Activated gamma-delta T cell treated with Interleukin-2 at 50 U/mL for 16 hours (primary cell): ENCODE results near the gene SNX17.

ENCODE experiments used
- DNase-seq: peaks from one replicate; pipeline ENCODE4 v3.0.0-alpha.2; 2020

The SNX17 gene

DNA sequence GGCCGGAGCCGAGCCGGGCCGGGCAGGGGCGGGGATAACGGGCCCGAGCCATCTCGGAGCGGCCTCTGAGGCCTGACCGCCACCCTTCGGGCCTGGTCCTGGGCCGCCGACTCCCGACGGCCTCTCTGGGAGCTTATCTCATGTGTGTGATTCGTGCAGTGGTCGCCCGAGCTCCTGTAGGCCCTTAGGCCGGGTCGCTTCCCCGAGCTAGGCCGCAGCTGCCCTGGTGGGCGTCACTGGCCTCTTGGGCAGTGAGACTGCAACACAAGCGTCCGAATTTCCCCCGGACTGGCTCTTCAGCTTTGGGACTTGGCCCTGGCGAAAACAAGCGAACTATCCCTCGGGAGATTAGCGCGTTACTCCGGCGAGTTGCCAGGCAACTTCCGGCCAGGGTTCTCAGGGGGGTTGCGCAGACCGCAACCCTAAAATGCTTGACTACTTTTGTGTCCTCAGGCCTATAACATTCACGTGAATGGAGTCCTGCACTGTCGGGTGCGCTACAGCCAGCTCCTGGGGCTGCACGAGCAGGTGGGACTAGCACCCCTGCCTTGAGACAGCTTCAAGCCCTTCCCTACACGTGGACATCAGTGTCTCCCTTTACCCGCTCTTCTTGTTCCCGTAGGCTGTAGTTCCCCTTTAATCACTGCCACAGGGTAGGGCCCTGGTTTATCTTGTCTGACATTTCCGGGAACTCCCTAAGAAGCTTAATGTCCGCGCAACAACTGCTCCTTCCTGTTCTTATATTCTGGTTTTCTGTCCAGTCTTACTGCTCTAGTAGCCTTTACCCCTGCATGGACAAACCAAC is 602 bp downstream of the SNX17 start:
- DNase-seq: no peak

DNA sequence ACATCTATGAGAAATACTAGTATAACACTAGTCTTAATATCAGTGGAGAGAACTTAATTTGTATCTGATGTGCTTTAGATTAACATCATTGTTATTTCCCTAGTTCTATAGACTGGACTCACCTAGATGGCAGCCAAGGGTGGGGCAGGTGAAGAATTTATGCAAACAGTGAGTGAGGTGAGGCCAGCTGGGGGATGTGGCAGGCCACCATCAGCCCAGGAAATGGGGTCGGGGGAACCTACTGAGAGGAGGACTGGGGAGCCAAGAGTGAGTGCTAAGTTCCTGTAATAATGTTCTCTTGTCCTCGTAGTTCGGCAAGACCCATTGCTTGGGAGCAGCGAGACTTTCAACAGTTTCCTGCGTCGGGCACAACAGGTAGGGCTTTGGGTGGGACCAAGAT is 2.5 kb downstream of the SNX17 start:
- DNase-seq: no peak

DNA sequence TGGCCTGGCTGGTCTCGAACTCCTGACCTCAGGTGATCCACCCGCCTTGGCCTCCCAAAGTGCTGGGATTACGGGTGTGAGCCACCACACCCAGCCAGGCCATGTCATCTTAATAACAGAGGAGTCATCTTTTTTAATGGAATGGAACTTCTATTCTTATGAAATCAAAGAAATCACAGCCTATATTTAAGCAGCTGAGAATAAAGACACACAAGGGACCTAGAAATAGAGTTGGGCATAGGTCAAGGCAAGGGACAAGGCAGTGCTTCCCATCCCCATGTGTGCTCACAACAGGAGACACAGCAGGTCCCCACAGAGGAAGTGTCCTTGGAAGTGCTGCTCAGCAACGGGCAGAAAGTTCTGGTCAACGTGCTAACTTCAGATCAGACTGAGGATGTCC is 3.2 kb downstream of the SNX17 start:
- no peak for DNase-seq

DNA sequence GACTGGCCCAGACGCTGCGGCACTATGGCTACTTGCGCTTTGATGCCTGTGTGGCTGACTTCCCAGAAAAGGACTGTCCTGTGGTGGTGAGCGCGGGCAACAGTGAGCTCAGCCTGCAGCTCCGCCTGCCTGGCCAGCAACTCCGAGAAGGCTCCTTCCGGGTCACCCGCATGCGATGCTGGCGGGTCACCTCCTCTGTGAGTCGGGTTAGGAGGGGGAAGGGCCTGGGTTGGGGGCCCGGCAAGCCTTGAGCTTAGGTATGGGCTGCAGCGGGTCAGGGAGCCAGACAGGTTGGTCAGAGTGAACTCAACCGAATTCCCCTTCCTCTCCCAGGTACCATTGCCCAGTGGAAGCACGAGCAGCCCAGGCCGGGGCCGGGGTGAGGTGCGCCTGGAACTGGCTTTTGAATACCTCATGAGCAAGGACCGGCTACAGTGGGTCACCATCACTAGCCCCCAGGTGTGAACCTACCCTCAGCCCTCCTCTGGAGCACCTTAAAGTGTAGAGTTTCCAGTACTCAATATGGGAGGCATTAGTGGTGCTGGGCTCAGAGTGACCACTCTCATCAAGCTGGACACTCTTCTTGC is 5.2 kb downstream of the SNX17 start:
- DNase-seq: no peak

DNA sequence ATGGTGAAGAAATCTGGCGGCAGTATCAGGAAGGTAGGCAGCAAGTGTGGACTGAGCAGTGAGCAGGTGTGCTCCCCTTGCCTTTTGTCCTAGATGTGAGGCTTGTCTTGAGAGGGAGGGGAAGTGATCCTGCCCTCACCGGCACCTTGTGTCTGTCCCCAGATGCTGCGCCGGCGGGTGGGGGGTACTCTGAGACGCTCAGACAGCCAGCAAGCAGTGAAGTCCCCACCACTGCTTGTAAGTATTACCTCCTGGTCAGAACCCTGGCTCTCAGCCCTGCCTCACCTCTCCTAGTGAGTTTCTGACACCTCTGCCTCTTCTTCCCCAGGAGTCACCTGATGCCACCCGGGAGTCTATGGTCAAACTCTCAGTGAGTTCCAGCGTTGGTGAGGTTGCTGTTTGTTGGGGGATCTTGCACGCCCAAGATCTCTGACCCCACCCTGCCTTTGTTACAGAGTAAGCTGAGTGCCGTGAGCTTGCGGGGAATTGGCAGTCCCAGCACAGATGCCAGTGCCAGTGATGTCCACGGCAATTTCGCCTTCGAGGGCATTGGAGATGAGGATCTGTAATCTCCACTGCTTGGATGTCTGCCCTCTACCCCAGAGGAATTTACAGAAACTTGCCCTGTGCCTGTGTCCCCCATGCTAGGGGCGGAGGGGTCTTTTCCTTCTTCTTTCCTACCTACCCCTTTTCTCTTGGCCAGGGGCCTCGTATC is 5.9 kb downstream of the SNX17 start:
- DNase-seq: no peak

DNA sequence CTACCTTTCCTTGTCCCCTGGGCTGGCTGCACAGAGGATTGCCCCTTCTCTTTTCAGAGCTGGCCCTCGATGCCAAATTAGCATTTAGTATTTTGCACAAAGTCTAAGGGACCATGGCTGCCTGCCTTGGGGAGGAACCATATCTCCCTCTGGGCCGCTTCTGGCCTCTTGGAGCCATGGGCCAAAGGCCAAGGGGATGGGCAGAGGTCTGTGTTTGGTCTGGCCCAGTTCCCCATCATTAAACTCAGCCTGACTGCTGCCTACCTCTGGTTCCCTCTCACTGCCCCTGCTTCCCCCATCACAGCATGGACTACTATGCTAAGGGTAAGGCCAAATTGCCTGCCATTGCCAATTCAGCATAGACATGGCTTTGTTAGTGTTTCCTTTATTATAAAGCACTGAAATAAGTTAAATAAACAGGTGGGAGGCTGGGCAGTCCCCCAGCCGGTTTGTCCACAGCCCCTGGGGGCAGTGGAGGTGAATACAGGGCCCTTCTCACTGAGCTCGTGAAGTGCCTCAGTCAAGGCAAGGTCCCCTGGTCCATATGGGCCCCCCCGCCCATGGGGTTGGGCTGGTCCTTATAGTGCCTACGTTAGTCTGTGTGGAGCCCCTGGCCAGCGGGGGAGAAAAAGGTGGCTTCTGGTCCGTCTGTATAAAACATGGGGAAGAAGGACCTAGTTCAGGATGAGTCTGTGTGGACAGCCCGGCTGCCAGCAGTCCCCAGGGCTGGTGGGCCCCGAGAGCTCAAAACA is 6.6 kb downstream of the SNX17 start:
- no peak for DNase-seq

DNA sequence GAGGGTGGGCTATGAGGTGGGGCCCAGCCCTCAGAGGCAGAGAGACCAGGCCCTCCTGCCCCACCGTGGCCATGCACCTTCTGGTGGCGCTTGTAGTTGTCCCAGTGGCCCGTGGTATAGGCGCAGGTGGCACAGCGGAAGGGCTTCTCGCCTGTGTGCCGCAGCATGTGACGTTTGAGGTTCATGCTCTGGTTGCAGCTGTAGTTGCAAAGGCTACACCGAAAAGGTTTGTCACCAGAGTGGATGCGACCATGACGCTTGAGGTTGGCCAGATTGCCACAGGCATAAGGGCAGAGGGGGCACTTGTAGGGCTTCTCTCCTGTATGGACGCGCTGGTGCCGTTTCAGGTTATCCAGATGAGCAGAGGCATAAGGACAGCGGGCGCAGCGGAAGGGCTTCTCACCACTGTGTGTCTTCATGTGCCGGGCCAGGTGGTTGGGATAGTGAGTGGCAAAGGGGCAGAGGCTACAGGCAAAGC is 7.2 kb downstream of the SNX17 start:
- no peak for DNase-seq

DNA sequence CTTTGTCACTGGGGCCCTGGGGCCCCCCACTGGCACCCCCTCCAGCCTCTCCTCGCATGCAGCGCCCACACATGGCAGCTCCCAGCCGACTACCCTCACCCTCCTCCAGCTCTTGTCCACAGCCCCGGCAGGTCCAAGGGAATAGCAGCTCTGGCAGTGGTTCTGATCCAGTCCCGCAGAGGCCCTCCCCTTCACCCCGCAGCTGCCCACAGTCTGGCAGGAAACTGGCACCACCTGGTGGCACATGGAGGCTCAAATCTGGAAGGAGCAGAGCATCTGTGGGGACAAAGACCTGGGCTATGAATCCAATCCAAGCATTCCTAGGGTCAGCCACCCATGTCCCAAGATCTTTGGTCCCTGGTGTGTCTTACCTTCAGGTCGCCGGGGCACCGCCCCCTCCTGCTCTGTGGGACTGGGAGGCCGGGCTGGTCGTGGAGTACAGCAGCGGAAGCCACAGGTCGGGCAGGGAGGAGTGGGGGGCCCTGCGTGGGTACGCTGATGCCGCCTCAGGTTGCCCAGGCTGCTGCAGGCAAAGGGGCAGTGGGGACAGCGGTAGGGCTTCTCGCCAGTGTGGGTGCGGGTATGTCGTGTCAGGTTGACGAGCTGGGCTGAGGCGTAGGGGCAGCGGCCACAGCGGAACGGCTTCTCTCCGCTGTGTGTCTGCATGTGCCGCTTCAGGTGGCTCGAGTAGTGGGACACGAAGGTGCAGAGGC is 7.8 kb downstream of the SNX17 start:
- DNase-seq: no peak

DNA sequence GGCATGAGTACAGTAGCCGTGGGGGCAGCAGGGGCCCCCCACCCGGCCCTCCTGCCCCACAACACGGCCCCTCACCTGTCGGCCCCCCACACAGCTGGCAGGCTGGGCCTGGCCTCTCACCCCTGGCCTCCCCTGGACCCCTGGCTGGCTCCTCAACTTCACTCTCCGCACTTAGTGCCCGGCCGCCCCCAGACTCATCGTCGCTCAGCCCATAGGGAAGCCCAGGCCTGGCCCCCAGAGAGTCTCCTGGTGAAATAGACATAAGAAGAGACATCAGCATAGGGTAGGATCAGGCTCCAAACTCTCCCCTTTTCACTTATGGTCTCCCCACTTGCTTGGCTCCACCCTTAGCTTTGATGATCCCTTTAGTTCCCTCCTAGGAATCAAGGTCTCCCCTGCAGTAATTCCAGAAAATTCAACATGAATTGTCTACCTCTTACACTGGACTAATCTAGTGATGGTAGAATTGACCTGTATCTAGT is 8.4 kb downstream of the SNX17 start:
- DNase-seq: no peak

DNA sequence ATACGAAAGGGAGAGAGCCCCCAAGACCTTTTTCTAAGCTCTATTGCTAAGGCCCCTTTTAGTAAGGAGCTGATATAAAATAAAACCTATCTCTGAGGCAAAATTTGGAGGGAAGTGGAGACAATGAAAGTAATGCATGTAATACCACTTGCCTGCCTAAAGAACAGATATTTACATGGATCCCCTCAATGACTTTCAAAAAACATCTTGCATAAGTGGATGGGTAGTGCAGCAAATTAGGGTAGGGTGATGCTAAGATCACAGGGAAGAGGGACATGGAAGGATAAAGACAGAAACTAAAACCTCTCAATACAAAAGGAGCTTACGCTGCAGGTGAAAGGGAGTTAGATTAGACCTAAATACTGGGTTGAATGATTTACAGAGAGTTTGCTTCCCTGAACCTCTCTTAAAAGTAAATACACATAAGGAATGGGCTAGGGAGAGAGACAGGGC is 9.0 kb downstream of the SNX17 start:
- DNase-seq: no peak

DNA sequence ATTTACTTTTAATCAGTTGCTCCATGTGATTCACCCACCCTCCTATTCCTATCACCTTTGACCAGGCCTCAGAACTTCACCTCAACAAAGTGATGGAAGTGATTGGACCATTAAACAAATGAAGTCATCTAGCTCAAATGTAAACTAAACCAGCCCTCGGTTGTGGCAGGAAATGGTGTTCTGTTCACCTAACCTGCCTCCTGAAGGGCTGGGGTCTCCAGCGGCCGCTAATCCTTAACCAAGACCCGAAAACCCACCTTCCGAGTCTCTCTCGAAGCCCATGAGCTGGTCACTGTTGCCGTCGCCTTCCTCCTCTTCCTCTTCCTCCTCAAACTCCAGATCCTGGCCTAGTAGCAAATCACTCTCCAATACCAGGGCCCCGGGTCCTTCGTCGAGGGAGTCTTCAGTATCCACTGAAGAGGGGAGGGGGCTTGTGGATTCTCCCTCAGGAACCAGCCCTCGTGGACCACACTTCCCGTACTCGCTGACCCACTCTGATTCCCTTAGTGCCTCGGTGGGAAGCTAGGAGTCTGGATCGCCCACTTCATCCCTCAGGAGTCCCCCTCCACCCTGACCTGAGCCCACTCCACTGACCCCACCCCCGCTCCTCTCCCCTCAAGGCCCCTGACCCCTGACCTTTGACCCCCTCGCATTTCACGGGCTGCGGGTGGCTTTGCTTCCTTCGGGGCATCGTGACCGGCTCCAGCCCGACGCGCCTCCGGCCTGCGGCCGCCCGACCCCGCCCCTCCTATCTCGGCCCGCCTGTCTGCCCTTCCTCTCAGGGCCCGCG is 9.6 kb downstream of the SNX17 start:
- peak; percentile 43 for DNase-seq

DNA sequence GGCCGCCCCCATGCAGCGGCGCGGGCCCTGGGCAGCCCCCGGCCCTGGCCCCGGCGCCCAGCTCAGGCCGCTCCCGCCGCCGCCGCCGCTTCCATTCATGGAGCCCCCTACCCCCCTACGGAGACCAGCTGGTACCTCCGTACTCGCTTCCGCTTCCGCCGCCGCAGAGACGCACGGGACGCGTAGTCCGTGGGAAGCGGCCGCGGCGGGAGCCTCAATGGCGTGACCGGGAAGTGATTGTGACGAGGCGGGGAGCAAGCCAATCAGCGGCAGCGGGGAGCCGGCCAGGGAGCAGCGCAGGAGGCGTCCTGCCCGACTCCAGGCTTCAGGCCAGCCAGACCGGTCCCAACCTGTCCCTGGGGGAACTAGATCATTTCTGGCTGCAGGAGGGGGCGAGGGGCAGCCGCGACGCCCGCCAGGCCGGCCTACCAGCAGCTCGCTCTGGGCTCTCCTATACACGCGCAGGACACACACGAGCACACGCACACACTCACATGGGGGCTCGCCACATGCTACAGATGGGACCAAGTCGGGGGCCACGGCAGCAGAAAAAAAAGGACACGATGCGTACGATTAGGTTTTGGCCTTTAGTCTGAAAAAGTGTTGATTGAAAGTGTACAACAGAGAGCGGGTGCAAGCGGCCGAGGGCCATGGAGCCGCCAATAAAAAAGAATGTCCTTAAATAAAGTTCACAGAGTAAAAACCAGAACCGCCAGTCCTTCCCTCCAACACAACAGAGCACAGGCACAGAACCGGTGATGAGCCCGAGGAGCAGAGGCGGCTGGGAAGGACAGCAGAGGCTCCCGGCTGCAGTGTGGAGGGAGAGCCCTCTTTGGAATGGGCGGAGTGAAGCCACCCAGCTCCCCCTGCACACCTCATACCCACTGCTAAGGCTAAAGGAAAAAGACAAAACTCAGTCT is 10.5 kb downstream of the SNX17 start, which contains the start of gene ZNF513:
Gene ZNF513 (minus strand): TSS at position 109 of the 920 bp plus-strand sequence. CDS start 208 bp downstream, outside the sequence.
- peak; percentile 87 for DNase-seq

DNA sequence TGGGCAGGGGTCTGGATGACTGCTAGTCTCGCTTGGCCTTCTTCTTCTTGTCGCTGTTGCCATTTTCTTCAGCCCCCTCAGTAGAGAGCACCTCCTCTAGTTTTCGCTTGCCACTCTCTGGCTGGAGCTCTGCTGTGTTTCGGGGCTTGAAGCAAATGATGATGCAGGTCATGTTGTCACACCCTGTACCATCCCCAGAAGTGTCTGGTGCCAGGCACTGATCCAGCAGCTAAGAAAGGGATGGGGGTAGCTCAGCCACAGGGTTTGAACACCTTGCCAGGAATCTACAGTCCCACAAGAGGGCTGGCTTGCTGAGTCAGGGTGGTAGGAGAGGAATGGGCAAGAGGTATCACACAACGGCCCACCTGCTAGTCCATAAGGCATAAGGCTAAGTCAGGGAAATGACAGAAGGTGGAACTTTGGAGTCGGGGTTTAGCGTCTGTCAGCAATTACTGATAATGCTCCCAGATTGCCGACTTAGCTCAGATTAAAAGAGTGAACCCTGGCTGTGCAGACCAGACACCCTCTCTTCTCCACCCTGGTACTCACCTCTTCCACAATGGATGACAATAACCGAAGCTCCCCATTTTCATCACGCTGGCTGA is 11.3 kb downstream of the SNX17 start:
- no peak for DNase-seq

DNA sequence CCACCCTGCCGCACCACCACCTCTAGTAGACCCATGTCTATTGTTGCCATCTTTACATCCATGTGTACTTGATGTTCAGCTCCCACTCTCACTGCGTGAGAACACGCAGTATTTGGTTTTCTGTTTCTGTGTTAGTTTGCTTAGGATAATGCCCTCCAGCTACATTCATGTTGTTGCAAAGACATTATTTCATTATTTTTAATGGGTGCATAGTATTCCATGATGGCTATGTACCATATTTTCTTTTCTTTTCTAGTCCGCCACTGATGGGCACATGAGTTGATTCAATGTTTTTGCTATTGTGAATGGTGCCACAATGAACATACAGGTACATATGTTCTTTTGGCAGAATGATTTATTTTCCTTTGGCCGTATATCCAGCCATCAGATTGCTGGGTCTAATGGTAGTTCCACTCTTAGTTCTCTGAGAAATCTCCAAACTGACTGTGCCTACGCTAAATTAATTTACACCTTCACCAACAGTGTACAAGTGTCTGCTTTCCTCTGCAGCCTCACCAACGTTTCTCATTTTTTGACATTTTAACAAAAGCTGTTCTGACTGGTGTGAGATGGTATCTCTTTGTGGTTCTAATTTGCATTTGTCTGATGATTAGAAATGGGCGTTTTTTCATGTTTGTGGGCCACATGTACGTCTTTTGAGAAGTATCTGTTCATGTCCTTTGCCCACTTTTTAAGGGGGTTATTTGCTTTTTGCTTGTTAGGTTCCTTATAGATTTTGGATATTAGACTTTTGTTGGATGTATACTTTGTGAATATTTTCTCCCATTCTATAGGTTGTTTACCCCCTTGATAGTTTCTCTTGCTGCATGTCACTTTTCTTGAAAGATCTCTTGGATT is 20.6 kb downstream of the SNX17 start:
- no peak for DNase-seq

DNA sequence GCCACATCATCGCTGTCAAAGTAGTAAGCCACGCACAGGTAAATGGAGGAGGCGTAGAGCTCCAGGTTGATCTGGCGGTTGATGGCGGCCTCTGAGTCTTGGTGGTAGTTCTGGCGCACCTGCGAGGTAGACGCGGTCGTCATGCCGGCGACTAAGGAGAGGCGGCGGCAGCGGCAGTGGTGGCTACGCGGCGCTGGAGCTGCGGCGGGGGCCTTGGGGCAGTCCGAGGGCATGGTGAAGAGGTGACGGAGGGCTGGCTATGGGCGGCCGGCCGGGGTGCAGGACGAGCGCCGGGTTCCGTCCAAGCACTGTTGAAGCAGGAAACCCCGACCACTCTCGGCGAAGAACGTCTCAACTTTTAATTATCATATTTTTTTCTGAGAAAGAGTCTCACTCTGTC is 22.8 kb downstream of the SNX17 start:
- DNase-seq: no peak

DNA sequence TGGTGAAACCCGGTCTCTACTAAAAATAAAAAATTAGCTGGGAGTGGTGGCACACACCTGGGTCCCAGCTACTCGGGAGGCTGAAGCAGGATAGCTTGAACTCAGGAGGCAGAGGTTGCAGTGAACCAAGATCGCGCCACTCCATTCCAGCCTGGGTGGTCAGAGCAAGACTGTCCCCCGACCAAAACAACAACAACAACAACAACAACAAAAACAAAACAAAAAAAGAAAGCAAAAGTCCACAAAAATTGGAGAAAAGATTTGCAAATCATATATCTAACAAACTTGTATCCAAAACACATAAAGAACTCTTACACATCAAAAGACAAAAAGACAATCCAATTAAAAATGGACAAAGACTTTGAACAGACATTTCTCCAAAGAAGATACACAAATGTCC is 28.5 kb downstream of the SNX17 start:
- DNase-seq: no peak

DNA sequence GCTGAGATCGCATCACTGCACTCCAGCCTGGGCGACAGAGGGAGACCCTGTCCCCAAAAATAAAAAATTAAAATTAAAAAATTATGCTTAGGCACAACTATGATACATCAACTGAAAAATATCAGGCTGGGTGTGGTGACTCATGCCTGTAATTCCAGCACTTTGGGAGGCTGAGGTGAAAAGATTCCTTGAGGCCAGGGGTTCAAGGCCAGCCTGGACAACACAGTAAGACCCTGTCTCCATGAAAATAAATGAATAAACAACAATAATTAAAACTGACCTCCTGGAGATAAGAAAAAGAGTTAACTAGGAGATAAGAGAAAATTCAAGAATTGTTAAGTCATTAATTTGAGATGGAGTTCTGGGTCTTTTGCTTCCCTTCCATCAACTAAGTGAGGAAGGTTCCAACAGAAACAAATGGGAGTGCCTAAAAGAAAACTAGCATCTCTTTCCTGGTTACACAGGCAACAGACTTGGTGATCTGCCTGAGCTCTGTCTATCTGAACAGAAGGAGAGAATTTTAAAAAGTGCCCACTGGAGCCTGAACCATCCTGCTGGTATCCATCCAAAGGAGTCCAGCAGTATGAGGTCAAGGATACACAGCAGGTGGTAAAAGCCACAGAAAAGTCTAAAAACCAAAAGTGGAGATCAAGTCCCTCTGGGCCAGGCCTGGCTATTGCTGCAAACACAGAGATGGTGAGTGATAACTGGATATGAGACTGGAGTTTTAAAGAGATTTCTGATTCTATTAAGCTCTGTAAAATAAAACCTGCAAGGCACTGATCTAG is 30.1 kb downstream of the SNX17 start:
- no peak for DNase-seq
